Measurements from ENCODE around the gene MED12. TPM values are rescaled to one million over a fixed set of nuclear protein-coding genes. Genes with fewer than 3 reads are reported as not detected.

Gene MED12
- polyA plus RNA-seq, 1 donor, result 34.4 TPM

GRCh38 chrX:71107245-71107644 lies 11.2 kb upstream of the MED12 start:
- Histone ChIP-seq H3K36me3 (ENCODE audit: control insufficient read depth, insufficient read depth, low read length) (no peaks in the 10 kb centered on the region), H3K27ac (ENCODE audit: low read length) (no peak overlapping the region), H3K4me1 (ENCODE audit: control insufficient read depth, insufficient read depth, low read length) (peaks cover 56% of the 10 kb centered on the region), H3K9me3 (ENCODE audit: control insufficient read depth, low read depth, low read length) (no peaks in the 10 kb centered on the region), H3K4me3 (ENCODE audit: low read length) (no peak overlapping the region), H3K27me3 (ENCODE audit: control insufficient read depth, insufficient read depth, low read length) (no peaks in the 10 kb centered on the region)
- WGBS (ENCODE audit: insufficient coverage, low lambda C conversion rate), result 100% methylated on average over 1 of the region's 4 CpGs
- DNase-seq, result no peak

DNA sequence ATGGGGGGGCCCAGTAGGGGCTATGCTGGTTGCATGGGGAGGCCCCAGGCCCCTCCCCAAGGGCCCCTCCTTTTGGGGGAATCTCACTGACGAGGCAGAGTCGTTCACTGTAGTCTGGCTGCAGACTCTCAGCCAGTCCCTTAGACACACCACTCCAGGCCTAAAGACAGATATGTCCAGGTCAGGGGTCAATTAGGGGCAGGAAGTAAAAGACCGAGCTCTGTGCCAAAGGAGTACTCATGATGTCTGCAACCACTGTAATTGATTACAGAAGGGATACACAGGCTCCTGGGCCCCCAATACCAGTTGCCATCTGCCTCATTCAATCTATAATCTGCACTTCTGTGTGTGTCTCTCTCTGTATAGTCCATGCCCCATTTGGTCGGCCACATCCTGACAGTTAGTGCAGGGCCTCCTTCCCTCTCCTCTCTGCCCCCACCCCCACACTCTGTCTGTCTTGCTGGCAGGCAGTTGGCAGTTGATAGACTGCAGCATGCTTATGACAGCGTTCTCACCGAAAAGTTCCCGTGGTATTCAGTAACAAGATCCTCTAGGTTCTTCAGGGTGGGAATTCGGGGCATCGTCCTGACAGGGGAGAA lies 10.5 kb upstream of the MED12 start:
- Histone ChIP-seq H3K9me3 (ENCODE audit: control insufficient read depth, low read depth, low read length) (no peaks in the 10 kb centered on the region), H3K4me3 (ENCODE audit: low read length) (no peak overlapping the region)
- WGBS (ENCODE audit: insufficient coverage, low lambda C conversion rate), result no CpG with 5 or more reads among the region's 9 CpGs

GRCh38 chrX:71109051-71109450 lies 9.3 kb upstream of the MED12 start:
- Histone ChIP-seq H3K27me3 (ENCODE audit: control insufficient read depth, insufficient read depth, low read length) (no peaks in the 10 kb centered on the region), H3K4me3 (ENCODE audit: low read length) (no peak overlapping the region), H3K27ac (ENCODE audit: low read length) (no peak overlapping the region), H3K9me3 (ENCODE audit: control insufficient read depth, low read depth, low read length) (no peaks in the 10 kb centered on the region), H3K4me1 (ENCODE audit: control insufficient read depth, insufficient read depth, low read length) (peaks cover 41% of the 10 kb centered on the region), H3K36me3 (ENCODE audit: control insufficient read depth, insufficient read depth, low read length) (no peaks in the 10 kb centered on the region)
- WGBS (ENCODE audit: insufficient coverage, low lambda C conversion rate), result no CpG with 5 or more reads among the region's 6 CpGs
- no peak for DNase-seq

More for the DNA sequence above, 10.5 kb upstream of the MED12 start:
- H3K4me1 ChIP-seq (ENCODE audit: control insufficient read depth, insufficient read depth, low read length), result peaks cover 51% of the 10 kb centered on the region
- no peaks in the 10 kb centered on the region for H3K27me3 ChIP-seq (ENCODE audit: control insufficient read depth, insufficient read depth, low read length)
- no peak overlapping the region for H3K27ac ChIP-seq (ENCODE audit: low read length)
- no peak for DNase-seq
- H3K36me3 ChIP-seq (ENCODE audit: control insufficient read depth, insufficient read depth, low read length), result no peaks in the 10 kb centered on the region

GRCh38 chrX:71111141-71111843 lies 7.1 kb upstream of the MED12 start, which contains the start of gene IL2RG:
IL2RG (minus strand) TSS chrX:71111577; CDS start chrX:71111539, 38 bp downstream.
- Histone ChIP-seq H3K9me3 (ENCODE audit: control insufficient read depth, low read depth, low read length) (no peaks in the 10 kb centered on the region), H3K27ac (ENCODE audit: low read length) (peak within 1 kb of the TSS; percentile 96), H3K27me3 (ENCODE audit: control insufficient read depth, insufficient read depth, low read length) (no peaks in the 10 kb centered on the region), H3K4me3 (ENCODE audit: low read length) (peak within 1 kb of the TSS; percentile 36), H3K36me3 (ENCODE audit: control insufficient read depth, insufficient read depth, low read length) (no peaks in the 10 kb centered on the region), H3K4me1 (ENCODE audit: control insufficient read depth, insufficient read depth, low read length) (peaks cover 28% of the 10 kb centered on the region)
- WGBS (ENCODE audit: insufficient coverage, low lambda C conversion rate), result no CpG with 5 or more reads among the region's 8 CpGs
- DNase-seq, result peak; percentile 85 to 90

DNA sequence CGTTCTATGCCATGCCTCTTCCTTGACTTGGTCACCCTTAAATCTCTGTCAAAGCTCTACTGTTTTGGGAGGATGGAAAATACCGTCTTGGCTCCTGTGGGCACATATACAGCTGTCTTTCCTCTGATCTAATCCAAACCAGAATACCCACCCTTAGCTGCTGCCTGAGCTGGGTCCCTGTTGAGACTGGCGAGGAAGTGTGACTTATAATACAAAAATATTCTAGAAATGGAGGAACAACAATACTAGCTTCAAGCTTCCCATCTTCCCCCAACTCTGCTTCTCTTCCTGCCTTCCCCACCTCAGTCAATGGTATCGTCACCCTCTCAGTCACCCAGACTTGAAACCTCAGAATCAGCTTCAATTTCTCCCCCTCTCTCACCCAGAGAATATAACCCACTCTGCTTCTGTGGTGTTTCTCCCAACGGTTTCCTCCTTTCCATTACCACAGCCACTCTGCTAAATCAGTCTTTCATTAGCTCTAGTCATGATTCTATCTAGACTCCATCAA lies 6.4 kb upstream of the MED12 start:
- H3K4me1 ChIP-seq (ENCODE audit: control insufficient read depth, insufficient read depth, low read length), result peaks cover 28% of the 10 kb centered on the region
- no peaks in the 10 kb centered on the region for H3K9me3 ChIP-seq (ENCODE audit: control insufficient read depth, low read depth, low read length)
- H3K4me3 ChIP-seq (ENCODE audit: low read length), result peak overlapping the region; percentile 4
- H3K27me3 ChIP-seq (ENCODE audit: control insufficient read depth, insufficient read depth, low read length), result no peaks in the 10 kb centered on the region
- 60% methylated on average over 1 of the region's 5 CpGs for WGBS (ENCODE audit: insufficient coverage, low lambda C conversion rate)
- no peaks in the 10 kb centered on the region for H3K36me3 ChIP-seq (ENCODE audit: control insufficient read depth, insufficient read depth, low read length)
- peak overlapping the region; percentile 96 for H3K27ac ChIP-seq (ENCODE audit: low read length)
- DNase-seq, result no peak

GRCh38 chrX:71117358-71117757 lies 1.0 kb upstream of the MED12 start:
- H3K4me3 ChIP-seq (ENCODE audit: low read length), result no peak overlapping the region
- no peak overlapping the region for H3K27ac ChIP-seq (ENCODE audit: low read length)
- H3K4me1 ChIP-seq (ENCODE audit: control insufficient read depth, insufficient read depth, low read length), result peaks cover 6% of the 10 kb centered on the region
- H3K9me3 ChIP-seq (ENCODE audit: control insufficient read depth, low read depth, low read length), result no peaks in the 10 kb centered on the region
- peaks cover 21% of the 10 kb centered on the region for H3K36me3 ChIP-seq (ENCODE audit: control insufficient read depth, insufficient read depth, low read length)
- WGBS (ENCODE audit: insufficient coverage, low lambda C conversion rate), result no CpG with 5 or more reads among the region's 10 CpGs
- H3K27me3 ChIP-seq (ENCODE audit: control insufficient read depth, insufficient read depth, low read length), result no peaks in the 10 kb centered on the region
- DNase-seq, result no peak

- no peak for DNase-seq
- H3K27ac ChIP-seq (ENCODE audit: low read length), result no peak overlapping the region
- peak overlapping the region; percentile 81 for H3K4me3 ChIP-seq (ENCODE audit: low read length)
- WGBS (ENCODE audit: insufficient coverage, low lambda C conversion rate), result no CpG with 5 or more reads among the region's 17 CpGs
- H3K27me3 ChIP-seq (ENCODE audit: control insufficient read depth, insufficient read depth, low read length), result no peaks in the 10 kb centered on the region
- H3K4me1 ChIP-seq (ENCODE audit: control insufficient read depth, insufficient read depth, low read length), result peaks cover 6% of the 10 kb centered on the region
- no peaks in the 10 kb centered on the region for H3K9me3 ChIP-seq (ENCODE audit: control insufficient read depth, low read depth, low read length)
- peaks cover 36% of the 10 kb centered on the region for H3K36me3 ChIP-seq (ENCODE audit: control insufficient read depth, insufficient read depth, low read length)
These were observed 664 bp downstream of the MED12 start for GRCh38 chrX:71118985-71119535.

DNA sequence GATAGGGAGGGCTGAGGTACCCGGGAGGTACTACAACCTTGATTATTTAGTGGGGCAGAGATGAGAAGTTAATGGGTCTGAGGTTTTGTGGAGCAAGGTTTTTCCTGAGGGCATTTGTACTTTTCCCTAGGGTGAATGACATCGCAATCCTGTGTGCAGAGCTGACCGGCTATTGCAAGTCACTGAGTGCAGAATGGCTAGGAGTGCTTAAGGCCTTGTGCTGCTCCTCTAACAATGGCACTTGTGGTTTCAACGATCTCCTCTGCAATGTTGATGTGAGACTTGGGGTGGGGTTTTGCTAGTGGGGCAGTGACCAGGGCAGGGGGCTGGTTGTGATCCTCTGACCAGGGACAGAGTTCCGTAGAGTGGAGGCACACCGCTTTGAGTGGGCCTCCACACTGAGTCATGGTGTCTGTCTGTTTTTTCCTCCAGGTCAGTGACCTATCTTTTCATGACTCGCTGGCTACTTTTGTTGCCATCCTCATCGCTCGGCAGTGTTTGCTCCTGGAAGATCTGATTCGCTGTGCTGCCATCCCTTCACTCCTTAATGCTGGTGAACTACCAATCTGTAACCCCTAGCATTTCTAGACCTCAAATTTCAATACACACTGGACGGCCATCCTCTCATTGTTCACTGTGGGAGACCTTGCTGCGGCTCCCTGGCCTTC lies 9.9 kb downstream of the MED12 start:
- no peak for DNase-seq

GRCh38 chrX:71128915-71129765 lies 10.7 kb downstream of the MED12 start:
- DNase-seq, result peak; percentile 42 to 57
- H3K27ac ChIP-seq (ENCODE audit: low read length), result no peak overlapping the region
- H3K9me3 ChIP-seq (ENCODE audit: control insufficient read depth, low read depth, low read length), result no peaks in the 10 kb centered on the region
- no peaks in the 10 kb centered on the region for H3K4me1 ChIP-seq (ENCODE audit: control insufficient read depth, insufficient read depth, low read length)
- H3K27me3 ChIP-seq (ENCODE audit: control insufficient read depth, insufficient read depth, low read length), result no peaks in the 10 kb centered on the region
- 92% methylated on average over 2 of the region's 18 CpGs for WGBS (ENCODE audit: insufficient coverage, low lambda C conversion rate)
- H3K36me3 ChIP-seq (ENCODE audit: control insufficient read depth, insufficient read depth, low read length), result peaks cover 66% of the 10 kb centered on the region
- H3K4me3 ChIP-seq (ENCODE audit: low read length), result no peak overlapping the region

More for the DNA sequence above, 9.9 kb downstream of the MED12 start:
- H3K4me1 ChIP-seq (ENCODE audit: control insufficient read depth, insufficient read depth, low read length), result no peaks in the 10 kb centered on the region
- no peak overlapping the region for H3K4me3 ChIP-seq (ENCODE audit: low read length)
- no peaks in the 10 kb centered on the region for H3K9me3 ChIP-seq (ENCODE audit: control insufficient read depth, low read depth, low read length)
- H3K27me3 ChIP-seq (ENCODE audit: control insufficient read depth, insufficient read depth, low read length), result no peaks in the 10 kb centered on the region
- H3K27ac ChIP-seq (ENCODE audit: low read length), result no peak overlapping the region
- peaks cover 69% of the 10 kb centered on the region for H3K36me3 ChIP-seq (ENCODE audit: control insufficient read depth, insufficient read depth, low read length)
- no CpG with 5 or more reads among the region's 12 CpGs for WGBS (ENCODE audit: insufficient coverage, low lambda C conversion rate)

Measured in large intestine (tissue), 3 donors.